ENCODE results near the gene PSME3IP1. TPM values are rescaled to one million over a fixed set of nuclear protein-coding genes. Genes with fewer than 3 reads are reported as not detected.
A peak's percentile ranks its signal among the peaks of the same experiment; 100 is the strongest.

The PSME3IP1 gene
- total RNA-seq, 1 donor from 2014 or later, result 54.2 TPM

GRCh38 chr16:57134982-57135381, 50.9 kb downstream of the PSME3IP1 start:
- DNase-seq (ENCODE audit: missing footprints) (no peak), ATAC-seq (no peak)
- intact Hi-C loops (cut with DNase I), result no loop called here

GRCh38 chr16:57133886-57134285, 52.0 kb downstream of the PSME3IP1 start:
- DNase-seq (ENCODE audit: missing footprints), result no peak
- no peak for ATAC-seq

GRCh38 chr16:57133031-57133430, 52.8 kb downstream of the PSME3IP1 start:
- ATAC-seq (no peak), DNase-seq (ENCODE audit: missing footprints) (no peak)
- intact Hi-C loops (cut with DNase I), result no loop called here

More at GRCh38 chr16:57133886-57134285, 52.0 kb downstream of the PSME3IP1 start:
- intact Hi-C loops (cut with DNase I), result no loop called here

GRCh38 chr16:57132470-57132869, 53.4 kb downstream of the PSME3IP1 start:
- no peak for ATAC-seq
- intact Hi-C loops (cut with DNase I), result no loop called here

GRCh38 chr16:57131351-57131970, 54.4 kb downstream of the PSME3IP1 start:
- ATAC-seq (no peak), DNase-seq (ENCODE audit: missing footprints) (no peak)
- intact Hi-C loops (cut with DNase I), result no loop called here

More at GRCh38 chr16:57132470-57132869, 53.4 kb downstream of the PSME3IP1 start:
- no peak for DNase-seq (ENCODE audit: missing footprints)

GRCh38 chr16:57130950-57131321, 54.9 kb downstream of the PSME3IP1 start:
- intact Hi-C loops (cut with DNase I), result no loop called here
- DNase-seq (ENCODE audit: missing footprints), result no peak
- ATAC-seq, result no peak

- DNase-seq (ENCODE audit: missing footprints) (no peak), ATAC-seq (no peak)
- intact Hi-C loops (cut with DNase I), result no loop called here
These were observed 57.0 kb downstream of the PSME3IP1 start for GRCh38 chr16:57128771-57129389.

- intact Hi-C loops (cut with DNase I), result no loop called here
- DNase-seq (ENCODE audit: missing footprints) (no peak), ATAC-seq (no peak)
These were observed 58.0 kb downstream of the PSME3IP1 start for GRCh38 chr16:57127836-57128235.

- no peak for ATAC-seq
- DNase-seq (ENCODE audit: missing footprints), result no peak
- intact Hi-C loops (cut with DNase I), result no loop called here
These were observed 58.6 kb downstream of the PSME3IP1 start for GRCh38 chr16:57127037-57127763.

GRCh38 chr16:57126411-57126810, 59.4 kb downstream of the PSME3IP1 start:
- intact Hi-C loops (cut with DNase I), result no loop called here
- ATAC-seq, result no peak

GRCh38 chr16:57125969-57126368, 59.9 kb downstream of the PSME3IP1 start:
- no peak for ATAC-seq
- intact Hi-C loops (cut with DNase I), result no loop called here

More at GRCh38 chr16:57126411-57126810, 59.4 kb downstream of the PSME3IP1 start:
- DNase-seq (ENCODE audit: missing footprints), result no peak

GRCh38 chr16:57125376-57125775, 60.5 kb downstream of the PSME3IP1 start:
- DNase-seq (ENCODE audit: missing footprints) (no peak), ATAC-seq (no peak)
- intact Hi-C loops (cut with DNase I), result no loop called here

More at GRCh38 chr16:57125969-57126368, 59.9 kb downstream of the PSME3IP1 start:
- DNase-seq (ENCODE audit: missing footprints), result no peak

GRCh38 chr16:57123974-57124674, 61.7 kb downstream of the PSME3IP1 start:
- intact Hi-C loops (cut with DNase I), result no loop called here
- ATAC-seq (no peak), DNase-seq (ENCODE audit: missing footprints) (peak; percentile 3)

- no peak for ATAC-seq
- intact Hi-C loops (cut with DNase I), result no loop called here
These were observed 62.4 kb downstream of the PSME3IP1 start for GRCh38 chr16:57123216-57123973.

GRCh38 chr16:57118461-57119084, 67.3 kb downstream of the PSME3IP1 start:
- ATAC-seq (no peak), DNase-seq (ENCODE audit: missing footprints) (no peak)
- intact Hi-C loops (cut with DNase I), result no loop called here

More at GRCh38 chr16:57123216-57123973, 62.4 kb downstream of the PSME3IP1 start:
- DNase-seq (ENCODE audit: missing footprints), result peak; percentile 26

- ATAC-seq, result peak; percentile 73
- peak; percentile 88 for DNase-seq (ENCODE audit: missing footprints)
- intact Hi-C loops (cut with DNase I), result no loop called here
These were observed 70.2 kb downstream of the PSME3IP1 start for GRCh38 chr16:57115514-57116182.

- no peak for ATAC-seq
- intact Hi-C loops (cut with DNase I), result no loop called here
- DNase-seq (ENCODE audit: missing footprints), result peak; percentile 8
These were observed 70.7 kb downstream of the PSME3IP1 start for GRCh38 chr16:57115168-57115513.

- DNase-seq (ENCODE audit: missing footprints) (peak; percentile 22), ATAC-seq (no peak)
- intact Hi-C loops (cut with DNase I), result no loop called here
These were observed 72.2 kb downstream of the PSME3IP1 start for GRCh38 chr16:57113664-57114063.

All from Right ventricle myocardium inferior (tissue), 1 donor.